GM18909 (cell line): ENCODE data around the gene PLSCR4.
A peak's percentile ranks its signal among the peaks of the same experiment; 100 is the strongest.

ENCODE experiments used
- ATAC-seq: cut with Tn5 transposase; IDR thresholded peaks from one replicate; pipeline ENCODE4 v1.9.1; 2021; ENCODE audit warnings: mild to moderate bottlenecking; ENCODE audit not compliant: unreplicated experiment, poor library complexity

PLSCR4 gene

DNA sequence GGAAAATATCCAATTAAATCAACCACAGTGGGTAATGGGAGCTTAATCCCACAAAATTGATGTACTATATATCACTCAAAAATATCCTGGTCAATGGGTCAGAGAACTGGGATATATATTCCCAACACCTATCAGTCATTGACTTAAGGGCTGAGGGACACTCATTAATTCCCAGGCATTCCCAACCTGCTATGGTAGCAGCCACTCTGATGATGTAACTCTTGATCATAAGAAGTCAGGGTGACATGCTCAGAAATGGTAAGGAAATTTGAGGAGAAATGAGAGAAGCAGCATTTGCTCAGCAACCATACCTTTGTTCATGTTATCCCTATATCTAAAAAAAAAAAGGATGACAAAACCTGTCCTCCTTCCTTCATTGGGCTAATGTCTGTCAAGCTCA lies 86.8 kb downstream of the PLSCR4 start:
- ATAC-seq: no peak

DNA sequence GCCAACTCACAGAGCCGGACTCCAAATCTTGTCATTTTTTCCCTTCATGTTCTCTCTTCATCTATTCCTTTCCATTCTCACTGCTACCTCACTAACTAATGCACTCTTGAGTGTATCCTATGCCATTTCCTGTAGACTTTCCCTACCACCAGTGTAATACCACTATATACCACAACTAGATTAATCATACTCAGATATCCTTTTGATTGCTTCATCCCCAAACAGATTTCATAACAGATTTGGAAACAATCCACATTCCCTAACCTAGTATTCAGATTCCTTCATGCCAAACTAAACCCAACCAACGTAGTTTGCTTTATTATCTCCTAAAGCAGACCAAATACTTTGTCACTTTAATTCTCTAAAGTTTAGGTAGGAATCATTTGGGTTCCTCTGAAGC lies 87.3 kb downstream of the PLSCR4 start:
- ATAC-seq: no peak

DNA sequence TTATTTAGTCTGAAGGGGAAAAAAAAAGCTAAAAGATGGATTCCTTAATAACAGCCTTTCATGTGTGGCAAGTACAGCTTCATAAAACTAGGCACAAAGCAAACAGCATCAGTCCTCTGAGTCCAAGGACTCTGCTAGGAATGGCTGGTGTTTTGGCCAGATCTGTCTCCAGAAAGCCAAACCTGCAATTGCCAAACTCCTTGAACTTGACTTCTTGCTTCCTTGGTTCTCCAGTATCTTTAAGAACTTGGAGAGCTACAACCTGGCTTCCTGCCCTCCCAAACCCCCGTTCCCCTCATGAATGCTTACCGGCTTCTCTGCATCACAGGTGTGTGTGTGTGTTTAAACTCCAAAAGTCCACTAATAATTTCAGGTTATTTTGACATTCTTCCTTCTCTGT lies 88.3 kb downstream of the PLSCR4 start:
- ATAC-seq: no peak

DNA sequence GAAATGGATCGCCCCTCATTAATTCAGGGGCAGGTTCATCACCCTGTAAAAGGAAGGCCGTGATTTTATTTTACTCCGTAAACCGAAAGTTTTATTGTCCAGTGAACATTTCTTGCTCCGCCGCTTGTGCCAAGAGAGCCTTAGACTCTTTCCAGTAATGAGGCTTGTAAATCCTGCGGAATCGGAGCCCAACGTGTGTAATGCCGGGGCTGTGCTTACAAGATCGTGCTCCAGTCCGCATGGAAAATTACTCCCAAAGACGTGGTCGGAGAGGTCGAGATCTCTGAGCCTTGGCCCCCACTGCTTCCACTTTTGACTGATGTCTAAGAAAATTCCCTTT lies 89.3 kb downstream of the PLSCR4 start:
- ATAC-seq: no peak

DNA sequence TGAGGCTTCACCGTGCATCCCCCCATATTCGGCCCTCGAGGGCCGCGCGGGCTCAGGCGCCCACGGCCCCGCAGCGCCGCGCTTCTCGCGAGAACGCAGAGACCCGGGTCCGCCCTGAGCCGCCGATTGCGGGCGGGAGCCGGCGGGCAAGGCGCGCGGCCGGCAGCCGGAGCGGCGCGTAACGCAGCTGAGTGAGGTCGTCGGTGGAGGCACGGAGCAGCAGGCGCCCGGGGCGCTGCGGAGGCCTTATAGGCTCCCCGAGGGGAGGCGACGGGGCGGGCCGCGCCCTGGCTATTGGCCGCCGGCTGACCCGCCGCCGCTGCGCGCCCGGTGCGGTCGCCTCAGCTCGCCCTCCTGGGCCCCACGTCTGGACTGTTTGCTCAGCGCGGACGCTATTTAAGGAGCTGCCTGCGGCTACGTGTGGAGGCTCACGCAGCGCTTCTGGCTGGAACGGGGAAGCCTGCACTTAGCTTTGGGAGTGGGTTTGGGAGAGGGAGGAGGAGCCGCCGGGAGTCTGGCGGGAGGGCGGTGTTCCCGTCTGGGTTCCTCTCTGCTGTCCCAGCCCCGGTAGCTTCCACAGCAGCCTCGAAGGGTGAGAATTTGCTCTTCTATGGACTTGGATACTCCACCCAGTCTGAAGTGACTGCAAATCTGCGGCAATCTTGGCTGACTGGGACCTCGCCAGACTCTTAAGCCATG lies 89.8 kb downstream of the PLSCR4 start, which contains the start of gene PLOD2:
PLOD2 (minus strand) TSS at position 221 of the 699 bp plus-strand sequence; CDS start at position 26, 195 bp downstream.
- ATAC-seq: peak; percentile 69

DNA sequence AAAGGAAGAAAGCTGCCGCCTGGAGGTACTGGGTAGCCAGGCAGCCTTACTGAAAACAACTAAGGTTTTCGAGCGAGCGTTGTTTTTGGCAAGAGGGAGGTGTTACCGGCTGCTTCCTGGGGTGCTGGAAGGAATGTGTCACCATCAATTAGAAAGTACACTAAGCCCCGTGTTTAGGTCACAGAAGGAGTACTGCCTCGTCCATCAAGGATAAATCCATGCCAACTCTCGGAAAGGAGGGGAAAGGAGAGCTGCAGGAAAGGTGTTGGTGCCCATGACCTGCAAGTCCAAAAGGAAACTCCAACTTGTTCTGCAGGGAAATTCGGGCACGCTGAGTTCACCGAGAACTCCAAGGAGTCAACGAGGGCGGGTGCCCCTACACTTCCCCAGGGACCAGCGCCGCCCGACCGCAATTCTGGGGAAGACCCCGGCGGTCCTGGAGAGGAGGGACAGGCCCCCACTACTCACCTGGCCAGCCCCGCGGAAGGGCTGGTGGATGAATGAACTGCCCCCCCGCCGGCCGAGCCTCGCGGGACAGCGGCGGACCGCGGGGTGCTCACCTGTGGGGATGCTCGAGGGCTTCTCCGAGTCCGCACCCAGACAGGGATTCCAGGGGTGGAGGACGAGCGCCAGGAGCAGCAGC lies 90.5 kb downstream of the PLSCR4 start:
- ATAC-seq: peak; percentile 38

DNA sequence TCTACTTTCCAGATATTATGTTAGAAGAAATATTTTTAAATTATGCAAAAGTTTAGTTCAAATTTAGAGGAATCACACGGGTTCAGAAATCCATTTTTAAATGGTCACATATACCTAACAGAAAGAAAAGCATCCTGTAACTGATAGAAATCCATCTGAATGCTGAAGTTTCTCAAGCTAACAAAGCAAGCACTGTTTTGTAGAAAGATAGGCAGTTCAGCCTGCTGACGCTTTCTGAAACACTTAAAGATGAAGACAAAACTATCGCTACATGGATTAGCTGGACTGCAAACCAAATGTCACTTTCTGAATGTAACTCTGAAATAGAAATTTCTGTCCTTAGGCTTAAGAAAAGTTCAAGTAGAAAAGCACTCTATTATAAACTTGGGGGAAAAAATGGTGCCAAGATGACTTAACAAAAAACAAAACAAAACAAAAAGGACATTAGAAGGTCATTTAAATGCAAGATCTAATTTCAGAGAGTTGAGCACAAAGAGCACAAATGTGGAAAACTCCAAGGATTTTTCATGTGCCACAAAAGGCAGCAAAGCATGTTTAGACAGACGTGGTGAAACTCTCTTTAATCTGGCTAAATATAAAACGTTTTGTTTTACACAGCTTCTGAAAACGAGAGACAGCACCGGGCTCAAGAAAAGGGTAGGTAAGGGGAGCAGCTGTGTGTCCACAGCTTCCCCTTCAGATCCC lies 91.1 kb downstream of the PLSCR4 start:
- ATAC-seq: no peak

DNA sequence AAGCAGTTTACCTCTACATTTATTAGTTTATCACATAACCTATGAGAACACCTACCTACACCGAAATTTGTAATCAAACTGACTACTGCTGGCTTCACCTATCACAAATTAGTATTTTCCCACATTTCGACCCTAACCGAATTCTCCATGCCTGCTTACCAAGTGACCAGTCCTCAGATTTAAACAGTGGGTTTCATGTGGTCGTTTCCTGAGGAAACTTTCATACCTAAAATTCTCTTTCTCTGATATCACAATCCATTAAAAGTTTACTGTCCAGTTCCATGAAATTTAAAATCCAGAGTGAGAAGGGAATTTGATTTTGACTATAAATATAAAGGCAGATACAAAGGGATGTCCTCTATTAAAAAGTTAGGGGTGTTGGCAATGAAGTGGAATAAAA lies 91.9 kb downstream of the PLSCR4 start:
- ATAC-seq: no peak

DNA sequence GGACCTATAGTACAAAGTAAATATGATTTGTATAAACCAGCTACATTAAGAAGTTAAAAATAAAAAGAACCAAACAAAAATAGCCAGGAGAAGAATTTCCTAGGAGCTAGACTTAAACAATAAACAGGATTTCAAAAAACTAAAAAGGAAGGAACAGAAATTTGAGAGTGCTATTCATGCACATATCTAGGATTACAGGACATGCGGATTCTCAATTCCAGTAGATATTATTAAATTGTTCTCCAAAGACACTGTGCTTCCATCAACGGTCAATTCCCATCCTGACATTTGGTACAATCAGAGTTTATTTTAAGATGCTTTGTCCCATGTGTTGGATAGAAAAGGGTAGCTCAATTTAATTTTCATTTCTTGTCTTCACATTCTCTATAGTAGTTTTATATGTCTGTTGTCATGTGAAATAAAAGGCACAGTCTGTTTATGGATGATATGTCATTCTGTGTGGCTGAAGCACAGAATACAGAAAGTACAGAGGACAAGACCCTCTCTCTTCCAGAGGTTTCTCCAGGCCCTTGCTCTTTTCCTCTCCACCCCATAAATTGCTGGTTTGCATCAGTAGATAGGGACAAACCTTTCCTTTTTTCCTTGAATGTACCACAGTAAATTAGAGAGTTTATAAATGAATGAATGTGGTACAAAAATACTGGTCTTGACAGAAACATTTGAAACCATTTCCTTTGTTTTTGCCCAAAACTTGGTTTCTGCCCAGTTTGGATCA lies 93.4 kb downstream of the PLSCR4 start:
- ATAC-seq: no peak

DNA sequence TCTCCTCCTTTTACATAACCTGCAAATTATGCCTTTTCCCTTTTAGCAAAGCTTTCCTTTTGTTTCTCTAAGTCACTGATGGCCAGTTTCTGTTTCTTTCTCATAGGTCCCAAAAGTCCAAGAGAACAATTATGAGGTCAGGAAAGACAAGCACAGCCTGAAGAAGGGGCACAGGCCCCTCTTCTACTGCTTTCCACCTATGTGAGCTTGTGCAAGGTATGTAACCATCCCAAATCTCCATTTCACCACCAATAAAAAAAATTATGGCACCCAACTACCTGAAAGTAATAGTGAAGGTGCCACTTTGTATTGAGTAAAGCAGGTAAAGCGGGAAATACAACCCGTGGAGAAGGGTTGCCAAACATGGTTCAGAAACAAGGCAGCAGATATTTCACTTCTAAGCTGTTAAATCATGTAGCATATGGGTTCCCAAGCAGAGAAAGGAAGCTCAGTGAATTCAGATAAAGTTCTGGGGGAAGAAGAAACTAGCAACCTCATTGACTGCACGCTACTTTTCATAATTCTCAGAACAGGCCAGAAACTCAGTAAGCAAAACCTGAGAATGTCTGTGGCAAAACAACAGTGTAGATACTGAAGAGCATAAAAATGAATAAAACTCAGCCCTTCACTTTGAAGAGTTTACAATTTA lies 94.1 kb downstream of the PLSCR4 start:
- ATAC-seq: no peak

DNA sequence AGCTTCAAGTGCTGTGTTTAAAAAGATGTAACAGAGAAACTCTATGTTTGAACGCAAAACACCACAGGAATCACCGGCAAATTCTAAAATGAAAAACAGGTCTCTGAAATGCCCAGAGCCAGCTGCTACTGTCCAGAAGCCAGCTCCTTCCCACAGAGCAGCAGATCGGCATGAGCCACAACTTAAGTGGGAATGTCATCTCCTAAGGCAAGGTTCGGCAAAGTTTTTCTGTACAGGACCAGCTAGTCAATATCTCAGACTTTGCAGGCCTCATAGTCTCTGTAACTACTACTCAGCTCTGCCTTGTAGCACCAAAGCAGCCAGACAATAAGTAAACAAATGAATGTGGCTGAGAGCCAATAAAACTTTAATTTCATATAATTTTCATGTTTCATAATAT lies 94.8 kb downstream of the PLSCR4 start:
- no peak for ATAC-seq

DNA sequence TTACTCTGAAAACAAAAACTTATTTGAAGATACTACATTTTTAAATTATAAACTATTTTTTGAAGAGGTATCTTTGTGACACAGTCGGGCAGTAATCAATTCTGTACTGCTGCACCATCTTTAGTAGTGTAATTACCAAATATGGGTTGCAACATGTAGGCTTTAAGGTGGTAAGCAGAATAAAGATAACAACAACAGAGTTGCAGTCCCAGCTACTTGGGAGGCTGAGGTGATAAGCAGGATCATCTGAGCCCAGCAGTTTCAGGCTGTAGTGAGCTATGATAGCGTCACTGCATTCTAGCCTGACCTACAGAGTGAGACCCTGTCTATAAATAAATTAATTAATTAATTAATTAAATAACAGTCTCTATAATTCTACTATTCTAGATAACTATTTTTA lies 95.9 kb downstream of the PLSCR4 start:
- no peak for ATAC-seq

DNA sequence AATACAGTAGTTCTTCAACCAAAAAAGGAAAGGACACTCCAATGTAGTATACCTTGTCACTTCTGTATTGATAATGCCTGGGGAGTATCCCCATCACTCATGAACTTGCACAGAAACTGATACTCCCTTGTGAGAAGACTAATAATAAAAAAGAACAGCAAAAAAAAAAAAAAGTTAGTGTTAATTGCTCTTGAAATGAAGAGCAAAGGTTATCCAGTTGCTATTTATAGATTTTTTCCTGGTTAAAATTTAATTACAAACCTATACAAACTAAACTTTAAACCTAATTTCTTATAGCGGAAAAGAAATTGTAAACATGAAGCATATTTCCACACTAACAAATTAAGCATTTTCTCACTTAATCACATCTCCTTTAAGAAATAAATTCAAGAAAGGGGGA lies 96.6 kb downstream of the PLSCR4 start:
- ATAC-seq: no peak

DNA sequence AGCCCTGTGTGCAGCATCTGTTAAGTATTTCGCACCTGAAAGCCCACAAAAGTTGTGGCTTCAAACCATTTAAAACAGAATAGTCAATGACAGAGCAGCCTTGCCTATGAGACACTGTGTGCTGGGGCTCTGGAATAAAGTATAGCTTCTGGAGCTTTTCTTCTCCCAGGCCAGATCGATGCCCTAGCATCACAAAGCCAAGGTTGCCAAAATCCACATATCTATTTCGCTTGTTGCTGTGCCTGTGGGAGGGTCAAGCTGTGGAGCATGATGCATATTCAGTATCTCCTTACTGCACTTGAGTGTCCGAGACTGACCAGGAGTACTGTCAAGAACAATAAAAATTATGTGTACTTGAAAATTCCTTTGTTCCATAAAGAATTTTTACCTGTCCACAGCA lies 97.5 kb downstream of the PLSCR4 start:
- no peak for ATAC-seq

DNA sequence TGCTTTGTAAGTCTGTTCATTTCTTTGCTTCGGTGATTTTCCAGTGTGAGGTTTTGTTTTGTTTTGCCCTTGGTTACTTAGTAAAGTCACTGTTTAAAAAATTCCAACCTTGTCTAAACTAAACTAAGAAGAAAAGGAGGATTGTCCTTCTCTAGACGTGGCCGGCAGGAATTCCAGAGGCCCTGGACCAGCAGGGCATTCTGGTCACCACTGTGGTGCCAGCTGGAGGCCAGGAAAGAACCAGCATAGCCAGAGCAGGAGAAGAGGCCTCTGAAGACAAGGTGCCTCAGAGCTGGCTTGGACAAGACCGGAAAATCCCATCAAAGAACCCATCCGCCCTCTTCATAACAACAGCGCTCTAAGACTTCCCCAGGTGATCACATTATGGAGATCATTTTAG lies 98.1 kb downstream of the PLSCR4 start:
- ATAC-seq: no peak

DNA sequence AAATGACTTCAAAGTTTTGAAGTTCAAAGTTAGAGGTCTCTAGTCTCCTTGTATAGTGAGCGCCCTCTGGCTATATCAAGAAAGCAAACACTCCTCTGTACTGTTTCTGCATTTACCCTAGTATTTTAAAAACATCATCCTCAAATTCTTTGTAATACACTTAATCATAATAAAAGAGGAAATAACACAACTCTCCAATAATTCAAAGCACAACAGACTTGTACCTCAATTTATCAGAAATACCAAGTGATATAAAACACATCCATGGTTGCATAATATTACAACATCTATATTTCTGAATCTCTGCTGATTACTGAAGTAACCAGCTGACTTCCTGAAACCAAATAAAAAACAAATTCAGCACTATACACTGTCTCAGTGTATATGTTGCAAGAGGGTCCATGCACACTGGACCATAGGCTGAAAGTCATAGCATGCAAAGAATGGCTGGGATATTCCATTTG lies 102.4 kb downstream of the PLSCR4 start:
- ATAC-seq: no peak

DNA sequence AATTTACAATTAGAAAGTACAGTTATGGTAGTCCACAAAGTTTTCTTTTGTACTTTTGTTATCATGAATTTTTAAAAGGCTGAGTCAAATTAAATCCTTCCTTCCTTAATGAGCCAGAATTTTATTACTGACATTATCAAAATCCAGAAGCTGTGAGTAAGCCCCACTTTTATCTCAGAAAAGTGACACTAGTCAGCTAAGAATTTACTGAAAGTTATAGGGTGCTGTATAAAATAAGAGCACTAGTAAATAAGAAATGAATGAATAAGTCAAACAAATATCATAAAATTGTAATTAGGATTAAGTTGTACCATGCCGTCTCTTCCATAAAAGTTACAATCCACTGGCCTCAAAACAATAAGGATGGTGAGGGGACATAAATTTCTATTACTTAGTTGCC lies 105.3 kb downstream of the PLSCR4 start:
- ATAC-seq: no peak

DNA sequence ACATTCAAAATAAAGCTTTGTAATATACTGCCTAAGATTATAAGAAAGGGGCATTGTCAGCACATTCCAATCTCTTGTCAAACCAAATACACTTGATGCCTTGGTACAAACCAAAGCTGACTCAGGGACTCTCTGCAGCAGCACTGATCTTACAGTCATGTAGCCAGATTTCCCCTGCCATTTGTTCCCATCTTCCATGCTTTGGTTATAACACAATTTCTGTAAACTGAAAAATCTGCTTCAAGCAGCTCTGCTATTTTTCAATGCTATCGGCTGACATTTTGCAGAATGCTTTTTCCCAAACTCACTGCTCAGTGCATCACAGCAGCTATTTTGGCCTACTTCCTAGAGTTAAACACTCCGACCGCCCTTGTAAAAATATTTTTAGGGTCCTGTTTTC lies 108.1 kb downstream of the PLSCR4 start:
- ATAC-seq: no peak
